Upper lobe of left lung (tissue), 6 donors: ENCODE measurements around the gene CPEB3. TPM values are rescaled to one million over a fixed set of nuclear protein-coding genes. Genes with fewer than 3 reads are reported as not detected.

Experiments used
- ATAC-seq, 2 donors: fragments of 200-7000 bp; cut with Tn5 transposase; one replicate each; pipeline ENCODE4 v1.9.1; 2022; ENCODE audit warnings: mild to moderate bottlenecking in 2 of 2, moderate library complexity in 2 of 2; ENCODE audit not compliant: low FRiP score in 2 of 2
- DNase-seq, 2 donors: peaks; one replicate each; pipeline ENCODE4 v3.0.0-alpha.2; 2019 to 2020
- H3K27ac ChIP-seq, 4 donors: fragments of 200-600 bp; sonication (generic); one replicate each; pipeline ENCODE4 v1.5.1; 2016 to 2019
- H3K27me3 ChIP-seq, 4 donors: fragments of 200-600 bp; sonication (generic); one replicate each; pipeline ENCODE4 v1.5.1; 2017 to 2019
- H3K36me3 ChIP-seq, 4 donors: fragments of 200-600 bp; sonication (generic); one replicate each; pipeline ENCODE4 v1.5.1; 2016 to 2019
- H3K4me1 ChIP-seq, 4 donors: fragments of 200-600 bp; sonication (generic); one replicate each; pipeline ENCODE4 v1.5.1; 2018 to 2019
- H3K4me3 ChIP-seq, 4 donors: fragments of 200-600 bp; sonication (generic); one replicate each; pipeline ENCODE4 v1.5.1; 2017 to 2019; ENCODE audit warnings: mild to moderate bottlenecking in 2 of 4, moderate library complexity in 1 of 4
- H3K9me3 ChIP-seq, 4 donors: fragments of 200-600 bp; sonication (generic); one replicate each; pipeline ENCODE4 v1.5.1; 2018 to 2019
- CTCF ChIP-seq, 6 experiments: fragments of 450-650 bp in 4 of 6; fragments of 200-600 bp in 2 of 6; sonication (generic) in 2 of 6; IDR thresholded peaks; one replicate each; pipeline ENCODE4 v1.5.1; 2016 to 2019; ENCODE audit warnings: antibody characterized with exemption in 6 of 6
- EP300 ChIP-seq, 4 donors: sonication (generic); formaldehyde crosslinking; IDR thresholded peaks; one replicate each; pipeline ENCODE4 v1.5.1; 2017; ENCODE audit warnings: antibody characterized with exemption in 4 of 4, control low read depth in 2 of 4
- POLR2A ChIP-seq, 4 donors: fragments of 450-650 bp; IDR thresholded peaks; one replicate each; pipeline ENCODE4 v1.5.1; 2016 to 2017; ENCODE audit warnings: antibody characterized with exemption in 4 of 4, mild to moderate bottlenecking in 2 of 4
- POLR2AphosphoS5 ChIP-seq, 2 donors: sonication (generic); formaldehyde crosslinking; IDR thresholded peaks; one replicate each; pipeline ENCODE4 v1.5.1; 2017; ENCODE audit warnings: antibody characterized with exemption in 2 of 2
- WGBS, 2 donors: methylation state at CpG; one replicate each; pipeline ENCODE4 v1.1.5; 2017 to 2018; 5-methylcytosine and 5-hydroxymethylcytosine counted together
- total RNA-seq, 6 donors: library from RNA; depleted of rRNA in 4 of 6; stranded (reverse); fragments of >200 nt in 4 of 6; gene quantifications; one replicate each; pipeline versions ENCODE4 v1.1.0 to v1.2.1, GENCODE V29; 2016 to 2021
- donor health status: DM: no; HTN: no; CAD: no; lungs with moderate emphysema.
- donor health status: DM: no; HTN: yes; CAD: no; lungs with severe emphysema.

CPEB3 gene
- total RNA-seq, 6 donors from 2014 or later, result 5.2 to 12.6 (median 7.2) TPM

GRCh38 chr10:92202536-92202935 lies 88.3 kb downstream of the CPEB3 start:
- Histone ChIP-seq H3K4me1 (peaks cover 0 to 1% (median under 1%) of the 10 kb centered on the region in 4 donors), H3K4me3 (no peak overlapping the region), H3K27ac (no peak overlapping the region), H3K36me3 (no peaks in the 10 kb centered on the region), H3K27me3 (no peaks in the 10 kb centered on the region), H3K9me3 (no peaks in the 10 kb centered on the region)
- no peak for ATAC-seq
- DNase-seq, result no peak
- 53 to 58% methylated on average over 1 of the region's 1 CpG for WGBS, 2 donors
- TF ChIP-seq POLR2AphosphoS5 (IDR thresholded peaks at IDR 0.05), result no peak
- TF ChIP-seq CTCF (IDR thresholded peaks at IDR 0.05), result no peak
- TF ChIP-seq EP300 (IDR thresholded peaks at IDR 0.05), result no peak
- TF ChIP-seq POLR2A (IDR thresholded peaks at IDR 0.05), result no peak

GRCh38 chr10:92200564-92200963 lies 90.3 kb downstream of the CPEB3 start:
- TF ChIP-seq CTCF (IDR thresholded peaks at IDR 0.05) (no peak), POLR2A (IDR thresholded peaks at IDR 0.05) (no peak), EP300 (IDR thresholded peaks at IDR 0.05) (no peak), POLR2AphosphoS5 (IDR thresholded peaks at IDR 0.05) (no peak)
- Histone ChIP-seq H3K27me3 (no peaks in the 10 kb centered on the region), H3K4me1 (no peaks in the 10 kb centered on the region), H3K4me3 (no peak overlapping the region), H3K9me3 (no peaks in the 10 kb centered on the region), H3K27ac (no peak overlapping the region), H3K36me3 (no peaks in the 10 kb centered on the region)
- WGBS, 2 donors, result 63 to 84% methylated on average over 1 of the region's 1 CpG
- DNase-seq (no peak), ATAC-seq (no peak)

- Histone ChIP-seq H3K27me3 (no peaks in the 10 kb centered on the region), H3K4me1 (no peaks in the 10 kb centered on the region), H3K27ac (no peak overlapping the region), H3K4me3 (no peak overlapping the region), H3K9me3 (no peaks in the 10 kb centered on the region), H3K36me3 (peaks cover 0 to under 1% (median 0%) of the 10 kb centered on the region in 4 donors)
- no peak for ATAC-seq
- DNase-seq, result no peak
- 94 to 97% methylated on average over 2 of the region's 2 CpGs for WGBS, 2 donors
- TF ChIP-seq EP300 (IDR thresholded peaks at IDR 0.05), result no peak
- no peak for TF ChIP-seq CTCF (IDR thresholded peaks at IDR 0.05)
- no peak for TF ChIP-seq POLR2A (IDR thresholded peaks at IDR 0.05)
- TF ChIP-seq POLR2AphosphoS5 (IDR thresholded peaks at IDR 0.05), result no peak
Measured at GRCh38 chr10:92187101-92187500, 103.8 kb downstream of the CPEB3 start.

- Histone ChIP-seq H3K4me1 (peaks cover 0 to 4% (median 0%) of the 10 kb centered on the region in 4 donors), H3K4me3 (no peak overlapping the region), H3K27ac (no peak overlapping the region), H3K27me3 (no peaks in the 10 kb centered on the region), H3K9me3 (no peaks in the 10 kb centered on the region), H3K36me3 (no peaks in the 10 kb centered on the region)
- ATAC-seq (no peak), DNase-seq (no peak)
- no peak for TF ChIP-seq POLR2A (IDR thresholded peaks at IDR 0.05)
- no peak for TF ChIP-seq POLR2AphosphoS5 (IDR thresholded peaks at IDR 0.05)
- TF ChIP-seq CTCF (IDR thresholded peaks at IDR 0.05), result no peak
- no peak for TF ChIP-seq EP300 (IDR thresholded peaks at IDR 0.05)
- WGBS, 2 donors, result 92 to 93% methylated on average over 3 of the region's 3 CpGs
Measured at GRCh38 chr10:92184977-92185376, 105.9 kb downstream of the CPEB3 start.

DNA sequence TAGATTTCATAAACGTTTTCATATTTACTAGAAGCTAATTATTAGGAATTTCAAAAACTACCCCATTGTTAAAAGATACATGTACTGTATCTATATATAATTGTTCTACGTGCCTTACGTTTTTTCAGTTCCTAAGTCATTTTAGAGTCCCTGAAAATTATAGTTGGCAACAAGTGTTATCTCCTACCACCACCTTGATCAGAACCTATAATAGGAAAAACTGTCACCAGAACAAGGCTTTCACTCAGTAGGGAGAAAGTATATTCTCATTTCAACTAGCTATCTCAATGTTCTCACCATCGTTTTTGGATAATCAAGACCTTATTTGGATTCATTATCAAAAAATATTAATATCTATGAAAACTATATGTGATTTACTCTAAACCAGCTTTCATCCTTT lies 107.7 kb downstream of the CPEB3 start:
- Histone ChIP-seq H3K9me3 (no peaks in the 10 kb centered on the region), H3K27ac (no peak overlapping the region), H3K4me3 (no peak overlapping the region), H3K4me1 (peaks cover 0 to 4% (median 0%) of the 10 kb centered on the region in 4 donors), H3K27me3 (no peaks in the 10 kb centered on the region), H3K36me3 (peaks cover 0 to 3% (median 0%) of the 10 kb centered on the region in 4 donors)
- DNase-seq (no peak), ATAC-seq (no peak)
- 94 to 95% methylated on average over 4 of the region's 4 CpGs for WGBS, 2 donors
- TF ChIP-seq CTCF (IDR thresholded peaks at IDR 0.05), result no peak
- TF ChIP-seq EP300 (IDR thresholded peaks at IDR 0.05), result no peak
- TF ChIP-seq POLR2A (IDR thresholded peaks at IDR 0.05), result no peak
- no peak for TF ChIP-seq POLR2AphosphoS5 (IDR thresholded peaks at IDR 0.05)
